ENCODE data around the gene TTLL9.

The TTLL9 gene

GRCh38 chr20:31989030-31989645 is 118.7 kb downstream of the TTLL9 start:
- DNase-seq (ENCODE audit: low read depth), result no peak

GRCh38 chr20:31990641-31991338 is 120.4 kb downstream of the TTLL9 start:
- no peak overlapping the region for H3K4me3 ChIP-seq (ENCODE audit: low read depth, low read length)
- TF ChIP-seq CTCF (IDR thresholded peaks at IDR 0.05; ENCODE audit: low read depth, low read length, missing control alignments), result no peak
- DNase-seq (ENCODE audit: low read depth), result no peak

More at GRCh38 chr20:31989030-31989645, 118.7 kb downstream of the TTLL9 start:
- TF ChIP-seq CTCF (IDR thresholded peaks at IDR 0.05; ENCODE audit: low read depth, low read length, missing control alignments), result no peak
- H3K4me3 ChIP-seq (ENCODE audit: low read depth, low read length), result no peak overlapping the region

GRCh38 chr20:31991339-31991705 is 120.9 kb downstream of the TTLL9 start:
- no peak for DNase-seq (ENCODE audit: low read depth)
- no peak for TF ChIP-seq CTCF (IDR thresholded peaks at IDR 0.05; ENCODE audit: low read depth, low read length, missing control alignments)
- H3K4me3 ChIP-seq (ENCODE audit: low read depth, low read length), result no peak overlapping the region

GRCh38 chr20:31992086-31992485 is 121.7 kb downstream of the TTLL9 start:
- TF ChIP-seq CTCF (IDR thresholded peaks at IDR 0.05; ENCODE audit: low read depth, low read length, missing control alignments), result no peak
- no peak overlapping the region for H3K4me3 ChIP-seq (ENCODE audit: low read depth, low read length)
- DNase-seq (ENCODE audit: low read depth), result no peak

Data from GM12864 (cell line).